CD4-positive, alpha-beta T cell treated with Interleukin-6 at 100 ng/mL for 8 hours (primary cell): Measurements from ENCODE around the gene KLHL30.

ENCODE experiments used
- DNase-seq: peaks from one replicate; pipeline ENCODE4 v3.0.0-alpha.2; 2020; ENCODE audit warnings: mixed read lengths, low spot score

Gene KLHL30

GRCh38 chr2:238187618-238188548 lies 49.4 kb downstream of the KLHL30 start:
- no peak for DNase-seq

GRCh38 chr2:238190445-238190844 lies 52.0 kb downstream of the KLHL30 start:
- no peak for DNase-seq
